Endothelial cell of umbilical vein (primary cell): Measurements from ENCODE around the gene RAD9B. TPM values are rescaled to one million over a fixed set of nuclear protein-coding genes. Genes with fewer than 3 reads are reported as not detected.

Experiments
- BruUV-seq: library from RNA; stranded (reverse); fragments of 400-500 nt; replicated peaks from 2 replicates; lab custom pipeline; 2021; lab: Mats Ljungman, UMichigan
- CTCF ChIA-PET: fragments of 300-600, 350-600 bp; sonication (Branson Sonifier 250); formaldehyde crosslinking; loops from one replicate; lab custom pipeline; 2021; ENCODE audit warnings: antibody characterized with exemption, inconsistent platforms; lab: Charles Lee
- POLR2A ChIA-PET: fragments of 300-600, 350-600 bp; sonication (Branson Sonifier 250); formaldehyde crosslinking; loops from one replicate; lab custom pipeline; 2021; ENCODE audit warnings: antibody characterized with exemption, inconsistent platforms; lab: Charles Lee
- DNase-seq: peaks from one replicate; pipeline ENCODE4 v3.0.0-alpha.2; 2011; ENCODE audit warnings: low read depth, low spot score
- FAIRE-seq: peaks from 2 replicates; lab custom pipeline; 2011; peaks lifted over from hg19 to GRCh38; lab: Jason Lieb, UNC
- H2AFZ ChIP-seq: 2 replicates; pipeline ENCODE4 v1.6.0; 2012; ENCODE audit warnings: low read depth, low read length, control low read depth, inconsistent platforms
- H3K27ac ChIP-seq: 2 replicates; pipeline ENCODE4 v1.5.1; 2011; ENCODE audit warnings: low read depth, mild to moderate bottlenecking, control low read depth, low read length, moderate library complexity; ENCODE audit not compliant: insufficient read depth
- H3K27me3 ChIP-seq, 2 experiments: 2 replicates each; pipeline versions ENCODE4 v1.6.0 to v1.6.1; 2011; ENCODE audit warnings: low read length in 2 of 2, mixed read lengths in 1 of 2; ENCODE audit not compliant: control insufficient read depth in 2 of 2, insufficient read depth in 2 of 2
- H3K36me3 ChIP-seq, 2 experiments: 2 replicates in 1 of 2; 3 replicates in 1 of 2; pipeline ENCODE4 v1.5.1; 2011; ENCODE audit warnings: low read length in 2 of 2, mild to moderate bottlenecking in 1 of 2, moderate library complexity in 1 of 2; ENCODE audit not compliant: control insufficient read depth in 2 of 2, insufficient read depth in 2 of 2; ENCODE audit errors: extremely low read depth in 1 of 2
- H3K4me1 ChIP-seq: 3 replicates; pipeline ENCODE4 v1.5.1; 2011; ENCODE audit warnings: mild to moderate bottlenecking, low read length; ENCODE audit not compliant: control insufficient read depth, insufficient read depth; ENCODE audit errors: extremely low read depth
- H3K4me2 ChIP-seq: 2 replicates; pipeline ENCODE4 v1.6.1; 2011; ENCODE audit warnings: low read length, control low read depth, mixed read lengths; ENCODE audit not compliant: insufficient read depth
- H3K4me3 ChIP-seq, 3 experiments: fragments of 200-600 bp in 1 of 3; sonication (generic), shearing (Covaris generic) in 1 of 3; replicated peaks in 1 of 3; 2 replicates each; pipeline ENCODE4 v1.5.1; 2011 to 2016; ENCODE audit warnings: control low read depth in 3 of 3, low read length in 3 of 3, mild to moderate bottlenecking in 2 of 3, inconsistent platforms in 1 of 3, low read depth in 1 of 3, moderate library complexity in 1 of 3; ENCODE audit not compliant: insufficient read depth in 1 of 3
- H3K79me2 ChIP-seq: 2 replicates; pipeline ENCODE4 v1.6.0; 2012; ENCODE audit warnings: low read length, inconsistent platforms; ENCODE audit not compliant: control insufficient read depth, insufficient read depth
- H3K9ac ChIP-seq: replicated peaks from 2 replicates; pipeline ENCODE3; 2011; ENCODE audit warnings: low read length, control low read depth; ENCODE audit not compliant: insufficient read depth; ENCODE audit errors: extremely low read depth
- H3K9me1 ChIP-seq: replicated peaks from 3 replicates; pipeline ENCODE4 v1.6.0; 2011; ENCODE audit warnings: mild to moderate bottlenecking, low read length; ENCODE audit not compliant: control insufficient read depth, insufficient read depth; ENCODE audit errors: extremely low read depth
- H3K9me3 ChIP-seq: replicated peaks from 2 replicates; pipeline ENCODE4 v1.5.1; 2012; ENCODE audit warnings: low read length, inconsistent platforms; ENCODE audit not compliant: control insufficient read depth, insufficient read depth
- H4K20me1 ChIP-seq: replicated peaks from 2 replicates; pipeline ENCODE3; 2011; ENCODE audit warnings: mild to moderate bottlenecking, low read length; ENCODE audit not compliant: control insufficient read depth, insufficient read depth; ENCODE audit errors: extremely low read depth
- GATA2 ChIP-seq: IDR thresholded peaks from 2 replicates; pipeline ENCODE4 v1.7.0; 2011; ENCODE audit warnings: low read depth, mild to moderate bottlenecking, moderate library complexity, mixed read lengths, low read length; ENCODE audit not compliant: insufficient read length, insufficient read depth
- MAX ChIP-seq: IDR thresholded peaks from 2 replicates; pipeline ENCODE4 v1.6.1; 2011; ENCODE audit not compliant: insufficient read depth, insufficient read length
- POLR2A ChIP-seq: IDR thresholded peaks from 2 replicates; pipeline ENCODE4 v1.6.1; 2012; ENCODE audit warnings: low read depth, mild to moderate bottlenecking, control low read depth, low read length
- POLR2AphosphoS5 ChIP-seq: IDR thresholded peaks from 2 replicates; pipeline ENCODE4 v1.6.1; 2012; ENCODE audit warnings: low read depth, mild to moderate bottlenecking, control low read depth, low read length, moderate library complexity; ENCODE audit not compliant: insufficient read depth
- dilution Hi-C: fragments of 300-500 bp; cut with MboI; formaldehyde crosslinking; loops from one replicate; pipeline ENCODE4 v1.15.0; 2019; ENCODE audit warnings: low sequenced_read_pairs; ENCODE audit not compliant: extremely low pct_ligation_motif_present
- intact Hi-C: fragments of 100-400 bp; cut with micrococcal nuclease; formaldehyde crosslinking; loops from one replicate; pipeline ENCODE4 v1.10.0; 2022
- polyA plus RNA-seq, 4 experiments: library from polyadenylated mRNA; depleted of rRNA in 3 of 4; stranded (reverse) in 3 of 4; unstranded in 1 of 4; fragments of >200 nt; gene quantifications; 2 replicates each; pipeline versions ENCODE4 v1.2.1 to v1.2.3, GENCODE V29; 2011 to 2012; ENCODE audit warnings: missing spikeins in 1 of 4
- total RNA-seq: library from RNA; stranded (reverse); gene quantifications from 2 replicates; pipeline ENCODE4 v1.2.3, GENCODE V29; 2021

RAD9B gene
- total and polyA plus RNA-seq, 2 donors (not counting 3 experiments of a cell fraction or from before 2014, with no cell fraction given) = 0.11 to 0.15 TPM

GRCh38 chr12:110501399-110501751 lies 756 bp upstream of the RAD9B start:
- TSS peak; percentile 38 for BruUV-seq
- H3K4me3 ChIP-seq = peak overlapping the region; percentile 58 to 94 (median 80)
- no peaks in the 10 kb centered on the region for H3K9me3 ChIP-seq
- intact Hi-C loops (loop anchor here (1.0 to 5.0 kb wide), 3 partner anchors 44 to 241 kb away; partner anchors contain the start of gene PPP1CC), dilution Hi-C loops (no loop called here)
- no peak for FAIRE-seq
- no peak for TF ChIP-seq MAX
- ChIA-PET CTCF (interaction anchor here (1.3 to 5.1 kb wide), 4 partner anchors 33 to 386 kb away, joined by 3 to 40 read pairs (median 10); partner anchors contain the start of genes FAM216A, GPN3 and TCTN1), POLR2A (no interaction called here)
- peaks cover 0 to 5% of the 10 kb centered on the region in 2 experiments for H3K36me3 ChIP-seq
- no peaks in the 10 kb centered on the region for H3K27me3 ChIP-seq
- peaks cover 2% of the 10 kb centered on the region for H4K20me1 ChIP-seq
- DNase-seq = peak; percentile 51
- peaks cover 13% of the 10 kb centered on the region for H3K4me1 ChIP-seq
- peak overlapping the region; percentile 70 for H3K4me2 ChIP-seq
- H3K9ac ChIP-seq = peak overlapping the region; percentile 82
- H3K27ac ChIP-seq = peak overlapping the region; percentile 68
- H3K9me1 ChIP-seq = no peaks in the 10 kb centered on the region
- H2AFZ ChIP-seq = peak overlapping the region; percentile 38
- H3K79me2 ChIP-seq = peaks cover 44% of the 10 kb centered on the region

GRCh38 chr12:110503432-110503831 lies 1.3 kb downstream of the RAD9B start:
- TF ChIP-seq POLR2AphosphoS5 = no peak
- TF ChIP-seq POLR2A = no peak
- TF ChIP-seq GATA2 = no peak
- dilution Hi-C loops = no loop called here
- CTCF ChIA-PET = interaction anchor here (1.5 to 1.7 kb wide), 2 partner anchors 10 to 98 kb away, joined by 4 to 8 read pairs; no protein-coding TSS in a partner anchor
- Histone ChIP-seq H3K9ac (no peak overlapping the region), H3K36me3 (peaks cover 0 to 5% of the 10 kb centered on the region in 2 experiments), H3K27me3 (no peaks in the 10 kb centered on the region), H3K4me2 (no peak overlapping the region), H3K79me2 (peaks cover 34% of the 10 kb centered on the region), H3K9me3 (no peaks in the 10 kb centered on the region), H3K9me1 (no peaks in the 10 kb centered on the region), H3K4me1 (peaks cover 13% of the 10 kb centered on the region), H3K27ac (no peak overlapping the region), H3K4me3 (no peak overlapping the region), H2AFZ (no peak overlapping the region), H4K20me1 (no peaks in the 10 kb centered on the region)
- intact Hi-C loops = loop anchor here (5.0 kb wide), 2 partner anchors 194 to 239 kb away; partner anchors contain the start of gene PPP1CC
- BruUV-seq = no TSS peak
- POLR2A ChIA-PET = no interaction called here
- no peak for FAIRE-seq
- no peak for DNase-seq
